ENCODE data around the gene PTGES2.

GRCh38 chr9:128153060-128153946 lies 25.8 kb upstream of the PTGES2 start:
- peak in 1 of 3 donors; percentile 43 for TF ChIP-seq POLR2AphosphoS5 (IDR thresholded peaks at IDR 0.05)
- TF ChIP-seq, protein P1, sequence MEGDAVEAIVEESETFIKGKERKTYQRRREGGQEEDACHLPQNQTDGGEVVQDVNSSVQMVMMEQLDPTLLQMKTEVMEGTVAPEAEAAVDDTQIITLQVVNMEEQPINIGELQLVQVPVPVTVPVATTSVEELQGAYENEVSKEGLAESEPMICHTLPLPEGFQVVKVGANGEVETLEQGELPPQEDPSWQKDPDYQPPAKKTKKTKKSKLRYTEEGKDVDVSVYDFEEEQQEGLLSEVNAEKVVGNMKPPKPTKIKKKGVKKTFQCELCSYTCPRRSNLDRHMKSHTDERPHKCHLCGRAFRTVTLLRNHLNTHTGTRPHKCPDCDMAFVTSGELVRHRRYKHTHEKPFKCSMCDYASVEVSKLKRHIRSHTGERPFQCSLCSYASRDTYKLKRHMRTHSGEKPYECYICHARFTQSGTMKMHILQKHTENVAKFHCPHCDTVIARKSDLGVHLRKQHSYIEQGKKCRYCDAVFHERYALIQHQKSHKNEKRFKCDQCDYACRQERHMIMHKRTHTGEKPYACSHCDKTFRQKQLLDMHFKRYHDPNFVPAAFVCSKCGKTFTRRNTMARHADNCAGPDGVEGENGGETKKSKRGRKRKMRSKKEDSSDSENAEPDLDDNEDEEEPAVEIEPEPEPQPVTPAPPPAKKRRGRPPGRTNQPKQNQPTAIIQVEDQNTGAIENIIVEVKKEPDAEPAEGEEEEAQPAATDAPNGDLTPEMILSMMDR (IDR thresholded peaks at IDR 0.05) = no peak
